Smooth muscle cell (in vitro differentiated cells): ENCODE results near the gene FAM47B. TPM values are rescaled to one million over a fixed set of nuclear protein-coding genes. Genes with fewer than 3 reads are reported as not detected.

Source experiments
- DNase-seq: peaks from one replicate; lab custom pipeline; 2025; ENCODE audit not compliant: unreplicated experiment; lab: John Stamatoyannopoulos, UW
- H2AFZ ChIP-seq: fragments of 200-600 bp; sonication (generic); 2 replicates; pipeline ENCODE4 v1.6.0; 2016; ENCODE audit warnings: antibody characterized with exemption, low read depth, mild to moderate bottlenecking
- H3F3A ChIP-seq: fragments of 200-600 bp; sonication (generic); 2 replicates; pipeline ENCODE4 v1.6.0; 2017; ENCODE audit warnings: antibody characterized with exemption, low read depth
- H3K27ac ChIP-seq: fragments of 200-600 bp; sonication (generic); 2 replicates; pipeline ENCODE4 v1.5.1; 2016; ENCODE audit warnings: low read depth, mild to moderate bottlenecking
- H3K27me3 ChIP-seq: fragments of 200-600 bp; sonication (generic); 2 replicates; pipeline ENCODE4 v1.6.1; 2016; ENCODE audit warnings: low read depth, mild to moderate bottlenecking
- H3K36me3 ChIP-seq: fragments of 200-600 bp; sonication (generic); 2 replicates; pipeline ENCODE4 v1.5.1; 2016; ENCODE audit warnings: low read depth
- H3K4me1 ChIP-seq: fragments of 200-600 bp; sonication (generic); 2 replicates; pipeline ENCODE4 v1.5.1; 2016; ENCODE audit warnings: low read depth
- H3K4me2 ChIP-seq: fragments of 200-600 bp; sonication (generic); 2 replicates; pipeline ENCODE4 v1.6.0; 2016; ENCODE audit warnings: mild to moderate bottlenecking
- H3K4me3 ChIP-seq: fragments of 200-600 bp; sonication (generic); 2 replicates; pipeline ENCODE4 v1.5.1; 2016; ENCODE audit warnings: mild to moderate bottlenecking
- H3K79me2 ChIP-seq: fragments of 200-600 bp; sonication (generic); 2 replicates; pipeline ENCODE4 v1.6.0; 2016; ENCODE audit warnings: low read depth, mild to moderate bottlenecking
- H3K9ac ChIP-seq: fragments of 200-600 bp; sonication (generic); 2 replicates; pipeline ENCODE4 v1.6.0; 2016; ENCODE audit warnings: low read depth
- H3K9me3 ChIP-seq: fragments of 200-600 bp; sonication (generic); replicated peaks from 2 replicates; pipeline ENCODE4 v1.5.1; 2016; ENCODE audit warnings: low read depth
- H4K20me1 ChIP-seq: fragments of 200-600 bp; sonication (generic); 2 replicates; pipeline ENCODE4 v1.6.0; 2016; ENCODE audit warnings: low read depth
- WGBS: methylation state at CpG from one replicate; pipeline ENCODE4 v1.1.7; 2016; ENCODE audit warnings: low lambda C conversion rate; 5-methylcytosine and 5-hydroxymethylcytosine counted together
- polyA plus RNA-seq: library from polyadenylated mRNA; unstranded; fragments of >200 nt; fragmentation: Nextera tagmentation; extraction: Ambion mirVana; gene quantifications from 2 replicates; pipeline ENCODE4 v1.2.1, GENCODE V29; 2016
- total RNA-seq: library from RNA; depleted of rRNA; stranded (reverse); fragments of >200 nt; gene quantifications from 2 replicates; pipeline ENCODE4 v1.2.3, GENCODE V29; 2014
- TF ChIP-seq, protein P1 (sequence below): fragments of 200-600 bp; sonication (generic); IDR thresholded peaks from 2 replicates; pipeline ENCODE4 v1.5.1; 2017; ENCODE audit warnings: borderline replicate concordance, mild to moderate bottlenecking, antibody characterized with exemption; ENCODE audit not compliant: insufficient read depth, poor library complexity, severe bottlenecking

The FAM47B gene
- total and polyA plus RNA-seq, 2 experiments from 2014 or later, result not detected

DNA sequence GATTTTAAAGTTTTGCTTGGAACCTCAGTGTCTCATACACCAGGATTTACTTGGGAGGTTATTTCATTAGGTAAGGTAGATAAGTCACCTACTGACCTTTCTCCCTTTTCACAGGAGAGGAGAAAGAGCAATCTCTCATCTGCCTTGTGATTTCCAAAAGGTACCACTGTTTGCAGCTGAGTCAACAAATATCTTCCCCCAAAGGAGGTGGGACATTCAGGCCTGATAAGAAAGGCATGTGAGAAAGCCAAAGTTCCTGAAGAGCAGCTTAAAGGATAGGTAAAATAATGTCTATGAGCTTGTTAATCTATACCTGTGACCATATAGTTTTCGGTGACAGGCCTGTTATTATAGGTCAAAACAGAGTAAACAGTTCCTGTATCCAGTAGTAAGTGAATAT, 45.0 kb downstream of the FAM47B start:
- Histone ChIP-seq H3K4me3 (no peak overlapping the region), H3K27ac (no peak overlapping the region), H4K20me1 (no peaks in the 10 kb centered on the region), H3K9ac (no peak overlapping the region), H3K9me3 (no peaks in the 10 kb centered on the region), H3F3A (no peaks in the 10 kb centered on the region), H3K79me2 (no peaks in the 10 kb centered on the region), H3K4me1 (no peaks in the 10 kb centered on the region), H3K27me3 (no peaks in the 10 kb centered on the region), H3K36me3 (no peaks in the 10 kb centered on the region), H2AFZ (no peak overlapping the region), H3K4me2 (no peak overlapping the region)
- TF ChIP-seq, protein P1, sequence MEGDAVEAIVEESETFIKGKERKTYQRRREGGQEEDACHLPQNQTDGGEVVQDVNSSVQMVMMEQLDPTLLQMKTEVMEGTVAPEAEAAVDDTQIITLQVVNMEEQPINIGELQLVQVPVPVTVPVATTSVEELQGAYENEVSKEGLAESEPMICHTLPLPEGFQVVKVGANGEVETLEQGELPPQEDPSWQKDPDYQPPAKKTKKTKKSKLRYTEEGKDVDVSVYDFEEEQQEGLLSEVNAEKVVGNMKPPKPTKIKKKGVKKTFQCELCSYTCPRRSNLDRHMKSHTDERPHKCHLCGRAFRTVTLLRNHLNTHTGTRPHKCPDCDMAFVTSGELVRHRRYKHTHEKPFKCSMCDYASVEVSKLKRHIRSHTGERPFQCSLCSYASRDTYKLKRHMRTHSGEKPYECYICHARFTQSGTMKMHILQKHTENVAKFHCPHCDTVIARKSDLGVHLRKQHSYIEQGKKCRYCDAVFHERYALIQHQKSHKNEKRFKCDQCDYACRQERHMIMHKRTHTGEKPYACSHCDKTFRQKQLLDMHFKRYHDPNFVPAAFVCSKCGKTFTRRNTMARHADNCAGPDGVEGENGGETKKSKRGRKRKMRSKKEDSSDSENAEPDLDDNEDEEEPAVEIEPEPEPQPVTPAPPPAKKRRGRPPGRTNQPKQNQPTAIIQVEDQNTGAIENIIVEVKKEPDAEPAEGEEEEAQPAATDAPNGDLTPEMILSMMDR, result no peak
- WGBS, result 88% methylated on average over 1 of the region's 1 CpG
- no peak for DNase-seq
